NCI-H748 (cell line): ENCODE results near the gene HDAC10.

Experiments used
- DNase-seq: peaks from one replicate; lab custom pipeline; 2025; ENCODE audit not compliant: unreplicated experiment; lab: John Stamatoyannopoulos, UW

HDAC10 gene

GRCh38 chr22:50270666-50271394 is 19.8 kb upstream of the HDAC10 start:
- peak; percentile 66 for DNase-seq

GRCh38 chr22:50269970-50270665 is 19.1 kb upstream of the HDAC10 start, which contains the start of gene MAPK11:
MAPK11 (minus strand) TSS chr22:50270380; CDS start chr22:50270292, 88 bp downstream.
- DNase-seq = peak; percentile 67

- no peak for DNase-seq
Measured at GRCh38 chr22:50269573-50269969, 18.5 kb upstream of the HDAC10 start.

- peak; percentile 25 for DNase-seq
Measured at GRCh38 chr22:50268655-50269113, 17.6 kb upstream of the HDAC10 start.

GRCh38 chr22:50267591-50268390 is 16.7 kb upstream of the HDAC10 start:
- DNase-seq = no peak

- no peak for DNase-seq
Measured at GRCh38 chr22:50266994-50267393, 15.9 kb upstream of the HDAC10 start.

GRCh38 chr22:50264946-50265669 is 14.0 kb upstream of the HDAC10 start:
- DNase-seq = no peak

- no peak for DNase-seq
Measured at GRCh38 chr22:50264104-50264745, 13.2 kb upstream of the HDAC10 start.

- DNase-seq = no peak
Measured at GRCh38 chr22:50262973-50263617, 12.0 kb upstream of the HDAC10 start.

- DNase-seq = no peak
Measured at GRCh38 chr22:50262460-50262911, 11.4 kb upstream of the HDAC10 start.

- DNase-seq = peak; percentile 68
Measured at GRCh38 chr22:50261615-50262459, 10.8 kb upstream of the HDAC10 start, which contains the start of gene MAPK12. MAPK12 (minus strand) TSS chr22:50261683; CDS start chr22:50261509, 174 bp downstream.

GRCh38 chr22:50260801-50261614 is 9.9 kb upstream of the HDAC10 start:
- DNase-seq = peak; percentile 75

GRCh38 chr22:50260434-50260800 is 9.4 kb upstream of the HDAC10 start:
- no peak for DNase-seq

GRCh38 chr22:50259302-50259701 is 8.2 kb upstream of the HDAC10 start:
- no peak for DNase-seq

GRCh38 chr22:50258361-50259292 is 7.6 kb upstream of the HDAC10 start:
- DNase-seq = no peak

- DNase-seq = no peak
Measured at GRCh38 chr22:50257451-50258360, 6.6 kb upstream of the HDAC10 start.
